ENCODE data around the gene SOCS4. TPM values are rescaled to one million over a fixed set of nuclear protein-coding genes. Genes with fewer than 3 reads are reported as not detected.

The SOCS4 gene
- total and polyA plus RNA-seq, 2 of the 13 experiments (the other 11 are each of a cell fraction or from before 2014, with no cell fraction given): 4.0 to 10.0 TPM

DNA sequence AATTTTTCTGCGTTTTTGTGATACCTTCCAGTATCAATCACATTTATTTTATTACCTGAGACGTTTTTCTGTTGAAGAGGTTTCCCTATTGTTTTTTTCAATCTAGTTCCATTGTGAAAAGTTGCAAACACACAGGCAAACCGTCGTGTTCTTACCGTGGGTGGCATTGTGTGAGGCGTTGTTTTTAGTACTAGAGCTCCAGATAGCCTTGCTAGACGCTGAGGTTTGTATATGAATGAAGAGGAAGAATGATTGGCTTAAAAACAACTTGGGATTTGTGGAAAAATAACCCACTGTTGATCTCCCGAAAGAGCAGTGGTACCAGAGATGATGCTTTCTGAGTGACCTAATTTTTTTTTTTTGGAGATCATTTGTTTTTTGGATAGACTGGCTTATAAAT lies 1.0 kb downstream of the SOCS4 start (continued):
- TF ChIP-seq, protein P1, sequence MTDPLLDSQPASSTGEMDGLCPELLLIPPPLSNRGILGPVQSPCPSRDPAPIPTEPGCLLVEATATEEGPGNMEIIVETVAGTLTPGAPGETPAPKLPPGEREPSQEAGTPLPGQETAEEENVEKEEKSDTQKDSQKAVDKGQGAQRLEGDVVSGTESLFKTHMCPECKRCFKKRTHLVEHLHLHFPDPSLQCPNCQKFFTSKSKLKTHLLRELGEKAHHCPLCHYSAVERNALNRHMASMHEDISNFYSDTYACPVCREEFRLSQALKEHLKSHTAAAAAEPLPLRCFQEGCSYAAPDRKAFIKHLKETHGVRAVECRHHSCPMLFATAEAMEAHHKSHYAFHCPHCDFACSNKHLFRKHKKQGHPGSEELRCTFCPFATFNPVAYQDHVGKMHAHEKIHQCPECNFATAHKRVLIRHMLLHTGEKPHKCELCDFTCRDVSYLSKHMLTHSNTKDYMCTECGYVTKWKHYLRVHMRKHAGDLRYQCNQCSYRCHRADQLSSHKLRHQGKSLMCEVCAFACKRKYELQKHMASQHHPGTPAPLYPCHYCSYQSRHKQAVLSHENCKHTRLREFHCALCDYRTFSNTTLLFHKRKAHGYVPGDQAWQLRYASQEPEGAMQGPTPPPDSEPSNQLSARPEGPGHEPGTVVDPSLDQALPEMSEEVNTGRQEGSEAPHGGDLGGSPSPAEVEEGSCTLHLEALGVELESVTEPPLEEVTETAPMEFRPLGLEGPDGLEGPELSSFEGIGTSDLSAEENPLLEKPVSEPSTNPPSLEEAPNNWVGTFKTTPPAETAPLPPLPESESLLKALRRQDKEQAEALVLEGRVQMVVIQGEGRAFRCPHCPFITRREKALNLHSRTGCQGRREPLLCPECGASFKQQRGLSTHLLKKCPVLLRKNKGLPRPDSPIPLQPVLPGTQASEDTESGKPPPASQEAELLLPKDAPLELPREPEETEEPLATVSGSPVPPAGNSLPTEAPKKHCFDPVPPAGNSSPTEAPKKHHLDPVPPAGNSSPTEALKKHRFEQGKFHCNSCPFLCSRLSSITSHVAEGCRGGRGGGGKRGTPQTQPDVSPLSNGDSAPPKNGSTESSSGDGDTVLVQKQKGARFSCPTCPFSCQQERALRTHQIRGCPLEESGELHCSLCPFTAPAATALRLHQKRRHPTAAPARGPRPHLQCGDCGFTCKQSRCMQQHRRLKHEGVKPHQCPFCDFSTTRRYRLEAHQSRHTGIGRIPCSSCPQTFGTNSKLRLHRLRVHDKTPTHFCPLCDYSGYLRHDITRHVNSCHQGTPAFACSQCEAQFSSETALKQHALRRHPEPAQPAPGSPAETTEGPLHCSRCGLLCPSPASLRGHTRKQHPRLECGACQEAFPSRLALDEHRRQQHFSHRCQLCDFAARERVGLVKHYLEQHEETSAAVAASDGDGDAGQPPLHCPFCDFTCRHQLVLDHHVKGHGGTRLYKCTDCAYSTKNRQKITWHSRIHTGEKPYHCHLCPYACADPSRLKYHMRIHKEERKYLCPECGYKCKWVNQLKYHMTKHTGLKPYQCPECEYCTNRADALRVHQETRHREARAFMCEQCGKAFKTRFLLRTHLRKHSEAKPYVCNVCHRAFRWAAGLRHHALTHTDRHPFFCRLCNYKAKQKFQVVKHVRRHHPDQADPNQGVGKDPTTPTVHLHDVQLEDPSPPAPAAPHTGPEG (CRISPR knock-in tag; IDR thresholded peaks at IDR 0.05): no peak
- no peak for TF ChIP-seq ARNTL (CRISPR knock-in tag; IDR thresholded peaks at IDR 0.05)

DNA sequence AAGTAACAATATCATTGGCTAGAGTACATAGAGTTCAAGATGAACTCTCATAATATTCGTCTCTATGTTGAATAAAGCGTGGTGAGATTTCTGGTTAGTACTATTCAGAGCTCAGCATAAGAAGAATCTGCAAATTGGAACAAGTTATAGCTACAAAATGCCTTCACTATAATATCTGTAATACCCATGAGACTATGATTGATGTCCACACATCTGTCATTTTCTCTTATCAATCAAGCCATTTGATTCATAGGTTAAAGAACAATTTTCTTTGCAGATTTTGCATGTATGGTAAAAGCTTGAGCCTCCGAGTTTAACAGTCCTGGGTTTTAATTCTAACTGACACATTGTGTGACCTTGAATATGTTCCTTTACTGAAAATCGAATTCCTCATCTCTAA lies 1.4 kb downstream of the SOCS4 start:
- BruUV-seq (replicated peaks): no TSS peak
- 35% methylated on average over 4 of the region's 4 CpGs for WGBS (ENCODE audit: low lambda C conversion rate)
- TF ChIP-seq, protein P2, sequence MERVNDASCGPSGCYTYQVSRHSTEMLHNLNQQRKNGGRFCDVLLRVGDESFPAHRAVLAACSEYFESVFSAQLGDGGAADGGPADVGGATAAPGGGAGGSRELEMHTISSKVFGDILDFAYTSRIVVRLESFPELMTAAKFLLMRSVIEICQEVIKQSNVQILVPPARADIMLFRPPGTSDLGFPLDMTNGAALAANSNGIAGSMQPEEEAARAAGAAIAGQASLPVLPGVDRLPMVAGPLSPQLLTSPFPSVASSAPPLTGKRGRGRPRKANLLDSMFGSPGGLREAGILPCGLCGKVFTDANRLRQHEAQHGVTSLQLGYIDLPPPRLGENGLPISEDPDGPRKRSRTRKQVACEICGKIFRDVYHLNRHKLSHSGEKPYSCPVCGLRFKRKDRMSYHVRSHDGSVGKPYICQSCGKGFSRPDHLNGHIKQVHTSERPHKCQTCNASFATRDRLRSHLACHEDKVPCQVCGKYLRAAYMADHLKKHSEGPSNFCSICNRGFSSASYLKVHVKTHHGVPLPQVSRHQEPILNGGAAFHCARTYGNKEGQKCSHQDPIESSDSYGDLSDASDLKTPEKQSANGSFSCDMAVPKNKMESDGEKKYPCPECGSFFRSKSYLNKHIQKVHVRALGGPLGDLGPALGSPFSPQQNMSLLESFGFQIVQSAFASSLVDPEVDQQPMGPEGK (CRISPR knock-in tag; IDR thresholded peaks at IDR 0.05): no peak
- TF ChIP-seq, protein P3, sequence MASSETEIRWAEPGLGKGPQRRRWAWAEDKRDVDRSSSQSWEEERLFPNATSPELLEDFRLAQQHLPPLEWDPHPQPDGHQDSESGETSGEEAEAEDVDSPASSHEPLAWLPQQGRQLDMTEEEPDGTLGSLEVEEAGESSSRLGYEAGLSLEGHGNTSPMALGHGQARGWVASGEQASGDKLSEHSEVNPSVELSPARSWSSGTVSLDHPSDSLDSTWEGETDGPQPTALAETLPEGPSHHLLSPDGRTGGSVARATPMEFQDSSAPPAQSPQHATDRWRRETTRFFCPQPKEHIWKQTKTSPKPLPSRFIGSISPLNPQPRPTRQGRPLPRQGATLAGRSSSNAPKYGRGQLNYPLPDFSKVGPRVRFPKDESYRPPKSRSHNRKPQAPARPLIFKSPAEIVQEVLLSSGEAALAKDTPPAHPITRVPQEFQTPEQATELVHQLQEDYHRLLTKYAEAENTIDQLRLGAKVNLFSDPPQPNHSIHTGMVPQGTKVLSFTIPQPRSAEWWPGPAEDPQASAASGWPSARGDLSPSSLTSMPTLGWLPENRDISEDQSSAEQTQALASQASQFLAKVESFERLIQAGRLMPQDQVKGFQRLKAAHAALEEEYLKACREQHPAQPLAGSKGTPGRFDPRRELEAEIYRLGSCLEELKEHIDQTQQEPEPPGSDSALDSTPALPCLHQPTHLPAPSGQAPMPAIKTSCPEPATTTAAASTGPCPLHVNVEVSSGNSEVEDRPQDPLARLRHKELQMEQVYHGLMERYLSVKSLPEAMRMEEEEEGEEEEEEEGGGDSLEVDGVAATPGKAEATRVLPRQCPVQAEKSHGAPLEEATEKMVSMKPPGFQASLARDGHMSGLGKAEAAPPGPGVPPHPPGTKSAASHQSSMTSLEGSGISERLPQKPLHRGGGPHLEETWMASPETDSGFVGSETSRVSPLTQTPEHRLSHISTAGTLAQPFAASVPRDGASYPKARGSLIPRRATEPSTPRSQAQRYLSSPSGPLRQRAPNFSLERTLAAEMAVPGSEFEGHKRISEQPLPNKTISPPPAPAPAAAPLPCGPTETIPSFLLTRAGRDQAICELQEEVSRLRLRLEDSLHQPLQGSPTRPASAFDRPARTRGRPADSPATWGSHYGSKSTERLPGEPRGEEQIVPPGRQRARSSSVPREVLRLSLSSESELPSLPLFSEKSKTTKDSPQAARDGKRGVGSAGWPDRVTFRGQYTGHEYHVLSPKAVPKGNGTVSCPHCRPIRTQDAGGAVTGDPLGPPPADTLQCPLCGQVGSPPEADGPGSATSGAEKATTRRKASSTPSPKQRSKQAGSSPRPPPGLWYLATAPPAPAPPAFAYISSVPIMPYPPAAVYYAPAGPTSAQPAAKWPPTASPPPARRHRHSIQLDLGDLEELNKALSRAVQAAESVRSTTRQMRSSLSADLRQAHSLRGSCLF (CRISPR knock-in tag; IDR thresholded peaks at IDR 0.05; ENCODE audit: borderline replicate concordance): no peak
- TF ChIP-seq ZNF772 (CRISPR knock-in tag; IDR thresholded peaks at IDR 0.05): no peak
- TF ChIP-seq ZBTB21 (CRISPR knock-in tag; IDR thresholded peaks at IDR 0.05): no peak
- TF ChIP-seq, protein P4, sequence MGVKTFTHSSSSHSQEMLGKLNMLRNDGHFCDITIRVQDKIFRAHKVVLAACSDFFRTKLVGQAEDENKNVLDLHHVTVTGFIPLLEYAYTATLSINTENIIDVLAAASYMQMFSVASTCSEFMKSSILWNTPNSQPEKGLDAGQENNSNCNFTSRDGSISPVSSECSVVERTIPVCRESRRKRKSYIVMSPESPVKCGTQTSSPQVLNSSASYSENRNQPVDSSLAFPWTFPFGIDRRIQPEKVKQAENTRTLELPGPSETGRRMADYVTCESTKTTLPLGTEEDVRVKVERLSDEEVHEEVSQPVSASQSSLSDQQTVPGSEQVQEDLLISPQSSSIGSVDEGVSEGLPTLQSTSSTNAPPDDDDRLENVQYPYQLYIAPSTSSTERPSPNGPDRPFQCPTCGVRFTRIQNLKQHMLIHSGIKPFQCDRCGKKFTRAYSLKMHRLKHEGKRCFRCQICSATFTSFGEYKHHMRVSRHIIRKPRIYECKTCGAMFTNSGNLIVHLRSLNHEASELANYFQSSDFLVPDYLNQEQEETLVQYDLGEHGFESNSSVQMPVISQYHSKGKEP (CRISPR knock-in tag; IDR thresholded peaks at IDR 0.05): no peak
- no peak for TF ChIP-seq RARA (CRISPR knock-in tag; IDR thresholded peaks at IDR 0.05)

More for the DNA sequence above, 1.4 kb downstream of the SOCS4 start:
- Histone ChIP-seq H2AFZ (ENCODE audit: low read length) (no peak overlapping the region), H3K79me2 (ENCODE audit: insufficient read depth, low read length) (peaks cover 64% of the 10 kb centered on the region), H4K20me1 (ENCODE audit: insufficient read depth, low read length) (no peaks in the 10 kb centered on the region), H3K9me3 (ENCODE audit: low read length) (no peaks in the 10 kb centered on the region), H3K27me3 (ENCODE audit: control insufficient read depth in 1 of 2, insufficient read depth in 2 of 2, low read length in 2 of 2) (no peaks in the 10 kb centered on the region; a peak in 1 of 5 replicates), H3K4me2 (ENCODE audit: low read depth, low read length) (peak overlapping the region; percentile 89), H3K4me3 (replicated peaks in 1 of 3; ENCODE audit: insufficient read depth in 1 of 3, low read depth in 2 of 3, low read length in 3 of 3) (peak overlapping the region; percentile 66 to 96 (median 86)), H3K27ac (ENCODE audit: extremely low read length, insufficient read depth, low read length) (no peak overlapping the region), H3K4me1 (ENCODE audit: insufficient read depth, low read length) (peaks cover 55% of the 10 kb centered on the region), H3K36me3 (replicated peaks in 1 of 2; ENCODE audit: control insufficient read depth in 1 of 2, insufficient read depth in 2 of 2, low read length in 2 of 2) (no peaks in the 10 kb centered on the region), H3K9ac (ENCODE audit: insufficient read depth, low read depth, low read length) (peak overlapping the region; percentile 85)
- DNase-seq (ENCODE audit: low spot score) (no peak), FAIRE-seq (no peak), ATAC-seq (no peak)
- ChIA-PET POLR2A (interaction anchor here (2.3 to 4.1 kb wide), 2 partner anchors 17 to 23 kb away, joined by 6 to 47 read pairs; partner anchors contain the start of gene MAPK1IP1L), CTCF (ENCODE audit: low intra/inter-chr PET ratio, low total read pairs) (no interaction called here)
- in situ Hi-C loops (cut with HindIII; ENCODE audit: extremely low pct_ligation_motif_present, low pct_unique_long_range_greater_than_20kb) (no loop called here), intact Hi-C loops (cut with micrococcal nuclease; ENCODE audit: unreplicated experiment) (no loop called here)
